Ecto neural progenitor cell (in vitro differentiated cells): ENCODE measurements around the gene CHMP4B.

Experiments used
- DNase-seq: peaks from one replicate; pipeline ENCODE4 v3.0.0-alpha.2; 2018; ENCODE audit warnings: low spot score

Gene CHMP4B

DNA sequence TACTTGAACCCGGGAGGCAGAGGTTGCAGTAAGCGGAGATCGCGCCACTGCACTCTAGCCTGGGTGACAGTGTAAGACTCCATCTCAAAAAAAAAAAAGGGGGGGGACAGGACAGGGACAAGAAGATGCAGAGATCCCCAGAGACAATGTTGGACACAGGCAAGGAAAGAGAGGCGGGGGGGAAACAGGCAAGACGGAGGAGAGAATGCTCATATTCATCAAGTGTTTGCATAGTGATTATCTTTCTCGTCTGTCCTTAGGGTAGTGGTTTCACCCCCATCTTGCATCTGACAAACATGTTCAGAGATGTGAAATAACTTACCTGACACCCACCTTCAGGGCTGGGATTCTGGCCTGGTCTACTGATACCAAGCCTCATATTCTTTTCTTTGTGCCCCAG, 29.0 kb downstream of the CHMP4B start:
- no peak for DNase-seq

- DNase-seq = no peak
Observed at GRCh38 chr20:33840759-33841435, 29.7 kb downstream of the CHMP4B start.

GRCh38 chr20:33841436-33841799, 30.3 kb downstream of the CHMP4B start:
- no peak for DNase-seq

- no peak for DNase-seq
Observed at GRCh38 chr20:33842346-33842745, 31.2 kb downstream of the CHMP4B start.

DNA sequence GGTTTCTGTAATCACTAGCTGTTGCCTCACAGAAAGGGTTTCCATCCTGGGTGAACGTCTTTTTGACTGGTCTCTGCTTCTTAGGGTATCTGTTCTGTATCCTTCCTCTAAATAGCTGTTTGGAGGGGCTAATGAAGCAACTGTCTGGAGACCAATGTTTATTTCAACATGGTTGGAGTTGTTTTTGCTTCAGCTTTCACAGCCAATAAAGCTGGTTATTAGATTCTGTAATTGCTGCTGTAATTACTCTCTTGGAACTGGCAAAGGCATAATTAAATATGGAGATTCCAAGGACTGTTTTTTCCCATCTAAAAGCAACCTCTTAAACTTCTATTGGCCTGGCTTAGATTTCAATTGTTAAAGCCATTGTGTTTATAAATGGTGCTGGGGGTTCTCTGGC, 31.9 kb downstream of the CHMP4B start:
- DNase-seq = no peak

- DNase-seq = no peak
Observed at GRCh38 chr20:33843854-33844253, 32.7 kb downstream of the CHMP4B start.

DNA sequence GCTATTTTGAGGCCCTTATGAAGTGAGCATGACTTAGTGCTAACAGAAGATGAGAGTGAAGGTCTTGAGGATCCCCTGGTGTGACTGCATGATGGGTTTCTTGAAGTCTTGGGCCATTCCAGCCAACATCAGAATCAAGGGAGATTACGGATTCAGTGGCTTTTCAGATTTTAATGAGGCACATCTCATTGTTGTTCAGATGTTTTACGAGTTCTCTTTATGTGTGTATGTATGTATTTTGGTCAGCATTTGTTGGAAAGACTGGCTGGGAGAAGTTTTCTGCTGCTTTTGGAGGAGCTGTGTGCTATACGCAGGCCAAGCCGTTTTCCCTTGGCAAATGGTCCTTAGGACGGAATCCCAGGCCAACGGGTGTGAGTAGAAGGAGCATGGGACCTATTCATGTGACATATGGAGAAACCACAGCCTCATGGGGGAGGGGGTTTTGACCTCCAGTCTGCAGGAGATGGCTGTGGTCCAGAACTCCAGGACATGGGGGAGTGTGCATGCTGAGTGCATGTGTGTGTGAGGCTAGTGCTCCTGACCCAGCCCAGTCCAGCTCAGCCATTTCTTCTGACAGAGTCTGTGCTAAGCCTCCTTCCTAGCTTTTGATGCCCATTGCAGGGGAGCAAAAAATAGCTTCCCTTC, 35.3 kb downstream of the CHMP4B start:
- DNase-seq = no peak

- no peak for DNase-seq
Observed at GRCh38 chr20:33847006-33847405, 35.9 kb downstream of the CHMP4B start.

DNA sequence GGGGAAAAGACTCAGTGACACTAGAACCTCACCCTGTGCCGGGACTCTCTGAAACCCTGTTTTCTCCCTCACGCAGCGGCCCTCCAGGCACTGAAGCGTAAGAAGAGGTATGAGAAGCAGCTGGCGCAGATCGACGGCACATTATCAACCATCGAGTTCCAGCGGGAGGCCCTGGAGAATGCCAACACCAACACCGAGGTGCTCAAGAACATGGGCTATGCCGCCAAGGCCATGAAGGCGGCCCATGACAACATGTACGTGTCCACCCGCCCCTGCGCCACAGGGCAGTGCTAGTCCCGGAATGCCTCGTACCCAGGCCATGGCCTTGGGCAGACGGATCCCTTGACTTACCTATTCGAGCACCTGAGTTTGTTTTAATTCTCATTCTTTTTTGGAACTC, 37.2 kb downstream of the CHMP4B start:
- DNase-seq = no peak

- no peak for DNase-seq
Observed at GRCh38 chr20:33850159-33850558, 39.0 kb downstream of the CHMP4B start.

- no peak for DNase-seq
Observed at GRCh38 chr20:33851842-33852466, 40.8 kb downstream of the CHMP4B start.

DNA sequence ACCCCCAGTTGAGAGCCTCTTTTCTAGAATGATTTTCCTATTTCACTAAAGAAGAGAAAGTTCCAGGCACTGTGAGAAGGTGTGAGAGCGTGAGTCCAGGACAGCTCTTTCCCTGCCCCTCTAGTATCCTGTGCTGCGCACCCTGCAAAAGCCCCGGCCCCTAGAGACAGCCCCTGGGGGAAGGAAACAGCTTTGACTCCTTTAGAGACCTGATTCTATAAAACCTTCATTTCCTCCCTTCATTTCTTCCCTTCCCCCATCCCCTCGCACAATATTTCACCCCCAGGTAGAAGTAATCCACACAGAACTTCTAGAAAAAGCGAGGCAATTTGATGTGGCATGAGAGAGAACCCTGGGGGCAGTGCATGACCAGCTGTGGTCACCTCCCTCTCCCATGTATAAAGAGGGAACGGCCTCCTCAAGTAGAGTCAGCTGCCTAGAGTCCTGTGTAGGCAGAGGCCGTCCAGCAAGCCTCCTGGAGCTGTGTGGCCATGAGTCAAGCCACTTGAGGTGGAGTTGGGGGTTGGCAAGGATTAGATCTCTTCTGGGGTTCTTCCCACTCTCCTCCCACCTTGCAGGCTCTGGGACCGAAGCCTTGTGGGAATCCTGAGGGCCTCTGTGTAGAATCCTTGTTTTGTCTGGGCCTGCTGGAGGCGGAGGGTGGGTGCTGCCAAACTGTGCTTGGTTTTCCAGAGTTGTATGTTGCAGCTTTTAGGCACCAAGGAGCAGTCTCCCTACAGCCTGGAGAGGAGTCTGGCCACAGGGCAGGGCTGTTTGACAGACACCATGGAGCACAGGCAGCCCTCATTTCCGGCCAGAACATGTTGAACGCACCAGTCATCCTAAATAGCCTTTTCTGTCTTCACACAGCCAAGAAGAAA, 41.7 kb downstream of the CHMP4B start:
- DNase-seq = no peak

- DNase-seq = no peak
Observed at GRCh38 chr20:33853507-33853813, 42.3 kb downstream of the CHMP4B start.

DNA sequence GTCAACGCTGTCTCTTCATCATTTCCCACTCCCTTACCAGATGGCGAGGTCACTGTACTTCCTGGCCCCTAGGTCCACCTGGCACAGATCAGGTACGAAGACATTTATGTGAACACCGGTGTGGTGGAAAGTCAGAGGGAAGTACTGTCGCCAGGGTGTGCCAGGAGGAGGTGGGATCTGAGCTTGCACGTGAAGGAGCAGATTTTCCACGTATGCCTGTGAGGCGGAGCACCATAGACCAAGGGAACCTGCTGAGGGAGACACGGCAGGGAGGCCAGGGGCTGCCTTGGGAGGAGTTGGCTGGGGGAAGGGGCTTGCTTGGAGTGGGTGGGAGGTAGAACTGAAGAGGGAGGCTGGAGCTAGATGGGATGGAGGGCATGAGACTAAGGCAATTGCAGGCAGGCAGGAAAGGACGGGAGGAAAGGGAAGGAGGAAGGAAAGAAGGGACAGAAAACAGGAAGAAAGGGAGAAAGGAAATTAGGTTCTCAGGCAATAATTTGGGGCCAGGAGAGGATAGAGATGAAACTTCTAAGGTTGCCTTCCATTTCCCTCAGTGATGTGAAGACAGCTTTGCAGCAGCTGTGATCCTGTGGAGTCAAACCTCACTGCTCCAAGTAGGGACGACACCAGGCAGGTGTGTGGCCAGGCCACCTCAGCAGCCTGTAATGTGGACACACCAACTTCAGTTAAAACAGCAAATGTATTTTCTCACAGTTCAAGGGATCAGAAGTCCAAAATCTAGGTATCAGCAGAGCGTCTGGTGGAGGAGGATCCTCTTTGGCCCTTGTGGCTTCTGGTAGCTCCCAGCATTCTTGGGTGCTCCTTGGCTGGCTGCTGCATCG, 46.8 kb downstream of the CHMP4B start:
- DNase-seq = no peak

DNA sequence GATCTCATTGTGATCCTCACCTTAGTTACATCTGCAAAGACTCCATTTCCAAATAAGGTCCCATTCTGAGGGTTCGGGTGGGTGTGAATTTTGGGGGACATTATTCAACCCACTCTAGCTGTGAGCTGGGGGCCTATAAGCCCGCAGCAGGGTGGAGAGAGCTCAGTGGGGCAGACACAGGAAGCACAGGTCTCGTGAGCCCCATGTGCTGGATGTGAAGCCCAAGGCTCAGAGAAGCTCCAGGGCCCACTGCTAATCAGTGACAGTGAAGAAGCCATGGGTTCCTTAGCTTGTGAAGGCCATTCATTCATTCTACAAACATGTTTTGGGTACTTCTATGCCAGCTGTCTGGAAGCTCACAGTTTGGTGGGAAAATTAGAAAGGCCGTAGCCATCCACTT, 47.5 kb downstream of the CHMP4B start:
- no peak for DNase-seq

DNA sequence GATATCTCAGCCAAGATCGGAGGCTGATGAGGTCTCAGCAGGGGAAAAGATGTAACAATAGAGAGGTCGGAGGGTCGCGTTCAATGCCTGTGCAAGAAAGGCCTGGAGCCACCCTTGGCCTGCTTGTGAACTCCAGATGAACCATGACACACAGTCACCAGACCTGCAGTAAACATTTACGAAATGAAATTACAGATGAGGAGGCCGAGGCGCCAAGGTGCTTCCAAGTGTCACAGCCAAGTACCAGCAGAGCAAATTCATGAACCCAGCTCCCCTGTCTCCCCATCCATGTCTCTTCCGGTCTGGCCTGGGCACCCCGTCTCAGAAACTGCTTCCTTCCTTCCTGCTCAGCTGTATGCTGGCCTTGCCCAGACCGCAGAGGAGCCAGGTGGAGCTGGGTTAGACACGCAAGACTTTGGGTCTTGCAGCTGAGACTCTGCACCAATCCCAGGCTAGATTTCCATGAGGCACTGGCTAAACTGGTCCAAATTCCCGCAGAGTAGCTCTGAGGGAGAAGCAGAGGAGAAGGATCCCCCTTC, 48.1 kb downstream of the CHMP4B start:
- no peak for DNase-seq

- DNase-seq = no peak
Observed at GRCh38 chr20:33859751-33860150, 48.6 kb downstream of the CHMP4B start.

DNA sequence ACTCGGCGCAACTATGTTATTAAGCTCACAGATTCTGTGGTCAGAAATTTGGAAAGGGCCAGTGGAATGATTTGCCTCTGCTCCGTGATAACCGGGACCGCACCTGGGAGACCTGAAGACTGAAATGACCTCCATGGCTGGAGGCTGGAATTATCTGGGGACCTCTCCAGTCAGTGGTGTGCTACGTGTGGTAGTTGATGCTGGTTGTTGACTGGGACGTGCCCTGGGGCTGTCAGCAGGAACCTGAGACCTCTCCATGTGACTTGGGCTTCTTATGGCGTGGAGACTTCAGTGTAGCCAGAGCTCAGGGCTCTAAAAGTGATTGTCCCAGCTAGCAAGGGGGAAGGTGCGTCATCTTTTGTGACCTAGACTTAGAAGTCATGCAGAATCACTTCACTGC, 50.3 kb downstream of the CHMP4B start:
- DNase-seq = no peak

- DNase-seq = peak; percentile 80
Observed at GRCh38 chr20:33862709-33863403, 51.7 kb downstream of the CHMP4B start.

GRCh38 chr20:33863440-33864323, 52.5 kb downstream of the CHMP4B start:
- DNase-seq = no peak
